Measurements from ENCODE around the gene IDH3A. TPM values are rescaled to one million over a fixed set of nuclear protein-coding genes. Genes with fewer than 3 reads are reported as not detected.

Gene IDH3A
- polyA plus RNA-seq, 3 donors from 2014 or later: 39.6 to 59.7 (median 41.4) TPM

DNA sequence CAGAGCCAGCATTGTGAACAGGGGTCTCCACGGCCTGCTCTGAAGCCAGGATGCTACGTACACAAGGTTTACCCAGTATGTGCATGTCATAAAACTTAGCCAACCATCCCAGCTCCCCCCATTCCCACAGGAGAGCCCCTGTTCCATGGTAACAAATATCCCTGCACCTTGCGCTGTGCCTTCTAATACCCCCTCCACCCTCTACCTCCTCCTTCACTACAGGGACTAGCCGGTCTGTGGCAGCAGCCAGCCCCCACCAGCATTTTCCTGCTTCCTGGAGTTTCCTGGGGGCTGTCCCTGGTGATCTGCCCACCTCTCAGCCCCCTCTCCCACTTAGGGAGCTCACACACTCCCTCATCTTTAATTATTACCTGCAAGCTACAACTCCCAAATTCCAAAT lies 64.8 kb downstream of the IDH3A start:
- H3K36me3 Mint-ChIP-seq: no peaks in the 10 kb centered on the region
- no peaks in the 10 kb centered on the region for H3K9me3 Mint-ChIP-seq
- no peaks in the 10 kb centered on the region for H3K4me1 Mint-ChIP-seq
- peaks cover 0 to 7% (median 3%) of the 10 kb centered on the region in 3 donors for H3K27me3 Mint-ChIP-seq (ENCODE audit: low read depth in 3 of 3)
- no peak for DNase-seq
- H3K4me3 Mint-ChIP-seq: no peak overlapping the region
- no peak overlapping the region for H3K27ac Mint-ChIP-seq

DNA sequence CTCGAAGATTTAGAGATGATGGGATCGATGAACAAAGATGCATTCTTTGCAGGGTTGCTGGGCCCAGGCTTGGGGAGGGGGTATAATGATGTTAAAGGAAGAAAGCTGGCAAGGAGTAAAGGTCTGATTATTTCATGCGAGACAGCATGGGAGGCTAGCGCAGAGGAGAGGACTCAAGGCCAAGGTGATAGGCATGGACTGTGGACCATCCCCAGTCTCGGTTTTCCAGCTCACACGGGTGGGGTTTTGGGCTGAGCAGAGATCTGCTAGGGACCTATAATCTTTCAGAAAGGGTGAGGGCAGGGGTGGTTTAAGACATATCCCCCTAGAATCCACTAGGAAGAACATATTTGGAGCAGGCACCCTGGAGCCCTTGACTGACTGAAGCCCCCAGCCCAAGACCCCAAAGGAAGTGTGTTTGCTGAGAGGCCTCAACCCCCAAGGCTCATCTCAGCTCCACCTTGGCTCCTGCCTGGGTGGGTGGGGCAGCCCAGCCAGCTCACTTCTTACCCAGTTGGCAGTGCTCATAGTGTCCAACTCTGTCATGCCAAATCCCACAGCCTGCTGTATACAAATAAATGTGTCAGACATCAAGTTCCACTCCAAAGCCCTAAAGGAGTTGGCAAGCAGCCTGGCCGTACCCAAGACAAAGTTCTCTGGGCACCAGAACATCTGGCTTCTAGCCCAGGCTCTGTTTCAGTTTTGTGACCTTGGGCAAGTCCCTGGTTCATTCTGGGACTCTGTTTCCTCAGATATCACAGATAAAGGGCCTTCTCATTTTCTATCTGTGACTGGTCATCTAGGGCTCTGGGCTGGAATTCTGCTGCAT lies 67.3 kb downstream of the IDH3A start:
- no peak overlapping the region for H3K4me3 Mint-ChIP-seq
- H3K27me3 Mint-ChIP-seq (ENCODE audit: low read depth in 3 of 3): peaks cover 0 to 7% (median 3%) of the 10 kb centered on the region in 3 donors
- no peaks in the 10 kb centered on the region for H3K36me3 Mint-ChIP-seq
- DNase-seq: no peak
- no peak overlapping the region for H3K27ac Mint-ChIP-seq
- no peaks in the 10 kb centered on the region for H3K9me3 Mint-ChIP-seq
- no peaks in the 10 kb centered on the region for H3K4me1 Mint-ChIP-seq

DNA sequence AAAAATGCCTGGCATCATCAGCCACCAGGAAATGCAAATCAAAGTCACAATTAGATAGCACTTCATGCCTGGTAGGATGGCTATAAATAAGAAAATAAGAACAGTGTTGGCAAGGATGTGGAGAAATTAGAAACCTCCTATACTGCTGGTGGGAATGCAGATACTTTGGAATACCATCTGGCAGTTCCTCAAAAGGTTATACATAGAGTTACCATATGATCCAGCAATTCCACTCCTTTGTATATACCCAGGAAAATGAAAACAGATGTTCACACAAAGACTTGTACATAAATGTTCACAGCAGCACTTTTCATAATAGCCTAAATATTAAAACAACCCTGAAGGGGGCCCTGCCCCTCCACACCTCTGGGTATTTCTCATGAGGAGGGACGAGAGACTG lies 71.6 kb downstream of the IDH3A start:
- H3K36me3 Mint-ChIP-seq: no peaks in the 10 kb centered on the region
- no peak overlapping the region for H3K4me3 Mint-ChIP-seq
- H3K27ac Mint-ChIP-seq: no peak overlapping the region
- no peak for DNase-seq
- H3K27me3 Mint-ChIP-seq (ENCODE audit: low read depth in 3 of 3): peaks cover 0 to 4% (median 3%) of the 10 kb centered on the region in 3 donors
- H3K9me3 Mint-ChIP-seq: no peaks in the 10 kb centered on the region
- peaks cover 0 to 7% of the 10 kb centered on the region in 2 donors for H3K4me1 Mint-ChIP-seq

Other genes with a start within 250 kb of the IDH3A start
- 10 to 100 TPM in 1 of 3 donors, 1 to 10 TPM in 2; 3.5 to 10.2 (median 7.8) TPM for gene TBC1D2B, start 71.7 kb upstream of the IDH3A start, polyA plus RNA-seq
- gene SH2D7, start 56.8 kb upstream of the IDH3A start, polyA plus RNA-seq: not detected
- 1 to 10 TPM in 2 of 3 donors, not detected in 1; 1.8 to 2.8 TPM for gene CIB2, start 17.9 kb upstream of the IDH3A start, polyA plus RNA-seq
- under 1 TPM in 1 of 3 donors, not detected in 2; 0.07 TPM for gene ACSBG1, start 85.2 kb downstream of the IDH3A start, polyA plus RNA-seq
- 1 to 10 TPM; 3.1 to 8.2 (median 7.4) TPM for gene DNAJA4, start 115.2 kb downstream of the IDH3A start, polyA plus RNA-seq
- gene SKIC8, start 150.2 kb downstream of the IDH3A start, polyA plus RNA-seq: 100 to 1,000 TPM in 2 of 3 donors, 10 to 100 TPM in 1; 73.4 to 147 (median 105) TPM
- not detected for gene CRABP1, start 191.0 kb downstream of the IDH3A start, polyA plus RNA-seq